K562 (cell line): ENCODE measurements around the gene UBE2D3. TPM values are rescaled to one million over a fixed set of nuclear protein-coding genes. Genes with fewer than 3 reads are reported as not detected.

Experiments used
- ATAC-seq: fragments of 200-7000 bp; cut with Tn5 transposase; 3 replicates; pipeline ENCODE4 v1.9.1; 2020; ENCODE audit warnings: moderate library complexity
- BruUV-seq: library from RNA; stranded (reverse); fragments of 400-500 nt; replicated peaks from 2 replicates; lab custom pipeline; 2021; lab: Mats Ljungman, UMichigan
- CTCF ChIA-PET: fragments of 300-600 bp; formaldehyde crosslinking; extraction: SDS; loops from one replicate; lab custom pipeline; 2021; ENCODE audit warnings: low intra/inter-chr PET ratio; lab: Yijun Ruan, JAX
- POLR2A ChIA-PET: fragments of 300-600, 350-650 bp; sonication (Branson Sonifier 250); formaldehyde crosslinking; extraction: SDS; loops from one replicate; lab custom pipeline; 2021; ENCODE audit warnings: antibody characterized with exemption, inconsistent platforms; lab: Yijun Ruan, JAX
- DNase-seq, 4 experiments: peaks; one replicate each; pipeline versions ENCODE4 v3.0.0 to v3.0.0-alpha.2; 2011 to 2018; ENCODE audit warnings: low spot score in 3 of 4, mixed read lengths in 3 of 4; ENCODE audit errors: extremely low read depth in 1 of 4
- FAIRE-seq: peaks from 2 replicates; lab custom pipeline; 2011; peaks lifted over from hg19 to GRCh38; lab: Jason Lieb, UNC
- H2AFZ ChIP-seq: 2 replicates; pipeline ENCODE4 v1.6.0; 2011; ENCODE audit warnings: low read depth, low read length, control low read depth, inconsistent platforms
- H3K27ac ChIP-seq: fragments of 200-600 bp; 3 replicates; pipeline ENCODE4 v1.8.0; 2011; ENCODE audit warnings: low read depth, mild to moderate bottlenecking, control low read depth, inconsistent platforms, low read length, moderate library complexity, mixed read lengths; ENCODE audit errors: extremely low read depth
- H3K27me3 ChIP-seq, 2 experiments: fragments of 300-600 bp in 1 of 2; 2 replicates in 1 of 2; 3 replicates in 1 of 2; pipeline versions ENCODE4 v1.6.0 to v1.8.0; 2011; ENCODE audit warnings: inconsistent platforms in 2 of 2, low read length in 2 of 2, mild to moderate bottlenecking in 1 of 2, mixed read lengths in 1 of 2, moderate library complexity in 1 of 2; ENCODE audit not compliant: control insufficient read depth in 2 of 2, insufficient read depth in 2 of 2
- H3K36me3 ChIP-seq: fragments of 300-600 bp; 3 replicates; pipeline ENCODE4 v1.8.0; 2011; ENCODE audit warnings: mild to moderate bottlenecking, low read length, inconsistent platforms; ENCODE audit not compliant: control insufficient read depth, insufficient read depth
- H3K4me1 ChIP-seq, 2 experiments: fragments of 200-600 bp in 1 of 2; replicated peaks in 1 of 2; 2 replicates in 1 of 2; 3 replicates in 1 of 2; pipeline versions ENCODE4 v1.5.1 to v1.8.0; 2011; ENCODE audit warnings: inconsistent platforms in 2 of 2, low read length in 2 of 2, mild to moderate bottlenecking in 1 of 2, mixed read lengths in 1 of 2, moderate library complexity in 1 of 2; ENCODE audit not compliant: control insufficient read depth in 2 of 2, insufficient read depth in 2 of 2
- H3K4me2 ChIP-seq: 2 replicates; pipeline ENCODE4 v1.6.1; 2011; ENCODE audit warnings: low read length, control low read depth, inconsistent platforms, mixed read lengths; ENCODE audit not compliant: insufficient read depth
- H3K4me3 ChIP-seq: fragments of 200-600 bp; sonication (generic), shearing (Covaris generic); 2 replicates; pipeline ENCODE4 v1.5.1; 2016; ENCODE audit warnings: control low read depth, inconsistent platforms
- H3K79me2 ChIP-seq: fragments of 200-600 bp; 3 replicates; pipeline ENCODE4 v1.8.0; 2011; ENCODE audit warnings: low read length, inconsistent platforms; ENCODE audit not compliant: control insufficient read depth, insufficient read depth
- H3K9ac ChIP-seq, 2 experiments: 2 replicates each; pipeline versions ENCODE4 v1.6.0 to v1.6.1; 2011; ENCODE audit warnings: low read depth in 2 of 2, low read length in 2 of 2, control low read depth in 1 of 2, inconsistent platforms in 1 of 2, mild to moderate bottlenecking in 1 of 2, mixed read lengths in 1 of 2; ENCODE audit not compliant: insufficient read depth in 1 of 2
- H3K9me1 ChIP-seq: one replicate; pipeline ENCODE4 v1.6.0; 2011; ENCODE audit warnings: inconsistent platforms, mild to moderate bottlenecking, low read length, moderate library complexity; ENCODE audit not compliant: control insufficient read depth, insufficient read depth
- H3K9me3 ChIP-seq: replicated peaks from 2 replicates; pipeline ENCODE4 v1.5.1; 2011; ENCODE audit warnings: low read depth, low read length, inconsistent platforms; ENCODE audit not compliant: control insufficient read depth, insufficient read depth
- H4K20me1 ChIP-seq: replicated peaks from 2 replicates; pipeline ENCODE4 v1.6.1; 2011; ENCODE audit warnings: low read length, inconsistent platforms, mixed read lengths; ENCODE audit not compliant: control insufficient read depth, insufficient read depth
- CBFB ChIP-seq: sonication (generic); formaldehyde crosslinking; IDR thresholded peaks from 2 replicates; pipeline ENCODE4 v1.4.0; 2020; ENCODE audit warnings: mild to moderate bottlenecking, missing genetic modification reagents
- KAT2B ChIP-seq: IDR thresholded peaks from one replicate; pipeline ENCODE4 v1.6.1; 2012; ENCODE audit warnings: low read depth, mild to moderate bottlenecking, control low read depth, inconsistent platforms, low read length, moderate library complexity
- KLF13 ChIP-seq: fragments of 450-650 bp; IDR thresholded peaks from 2 replicates; pipeline ENCODE4 v1.6.1; 2016; ENCODE audit warnings: missing genetic modification characterization, low read depth, mild to moderate bottlenecking, missing compliant biosample characterization, moderate library complexity, borderline replicate concordance
- NRF1 ChIP-seq, 2 experiments: fragments of 450-650 bp; IDR thresholded peaks in 1 of 2; conservative IDR thresholded peaks in 1 of 2; 2 replicates each; pipeline ENCODE4 v1.6.1; 2014; ENCODE audit warnings: mild to moderate bottlenecking in 2 of 2
- SRSF7 ChIP-seq: fragments of 200-400 bp; formaldehyde crosslinking; optimal IDR thresholded peaks from 2 replicates; pipeline ENCODE3; 2017; ENCODE audit warnings: mild to moderate bottlenecking, low read depth, low read length
- TBL1XR1 ChIP-seq, 2 experiments: IDR thresholded peaks; 2 replicates each; pipeline ENCODE4 v1.6.1; 2012; ENCODE audit warnings: improper control_type of control experiment in 2 of 2, low read length in 2 of 2, mild to moderate bottlenecking in 1 of 2
- ZFP36 ChIP-seq: fragments of 150-350 bp; IDR thresholded peaks from 2 replicates; pipeline ENCODE4 v1.6.1; 2018; ENCODE audit warnings: low read length, low read depth; ENCODE audit not compliant: partially characterized antibody
- ZNF408 ChIP-seq: fragments of 250-450 bp; sonication (Bioruptor Pico); IDR thresholded peaks from 2 replicates; pipeline ENCODE4 v1.4.0; 2020; ENCODE audit warnings: low read depth, mild to moderate bottlenecking, moderate library complexity
- WGBS: fragments of 100-300 bp; shearing (Covaris generic); methylation state at CpG from one replicate; pipeline ENCODE4 v1.1.6; 2016; ENCODE audit warnings: low coverage, mixed read lengths; ENCODE audit not compliant: insufficient coverage; ENCODE audit errors: missing lambda C conversion rate; 5-methylcytosine and 5-hydroxymethylcytosine counted together
- in situ Hi-C: fragments of 300-500 bp; cut with MboI; formaldehyde crosslinking; loops from 4 replicates; pipeline ENCODE4 v1.15.0; 2018; ENCODE audit warnings: inconsistent platforms, mixed read lengths
- intact Hi-C: fragments of 100-400 bp; cut with micrococcal nuclease; formaldehyde crosslinking; loops from 2 replicates; pipeline ENCODE4 v1.14.2; 2022
- polyA plus RNA-seq, 8 experiments: library from polyadenylated mRNA; depleted of rRNA in 4 of 8; stranded (reverse) in 5 of 8; unstranded in 3 of 8; fragments of >200 nt; fragmentation: Nextera tagmentation in 2 of 8; fragmentation: Illumina TruSeq in 1 of 8; extraction: Ambion mirVana in 2 of 8; extraction: Trizol in 1 of 8; gene quantifications; 2 replicates each; pipeline versions ENCODE4 v1.2.1 to v1.2.3, GENCODE V29; 2011 to 2014; ENCODE audit warnings: inconsistent platforms in 1 of 8, missing spikeins in 1 of 8
- total RNA-seq, 7 experiments: library from RNA; depleted of rRNA in 6 of 7; stranded (reverse); fragments of >200 nt in 6 of 7; fragmentation: Illumina TruSeq in 2 of 7; extraction: Trizol in 2 of 7; gene quantifications; 2 replicates each; pipeline versions ENCODE4 v1.2.1 to v1.2.3, GENCODE V29; 2011 to 2021; ENCODE audit warnings: low replicate concordance in 1 of 7
- TF ChIP-seq, protein P1 (sequence below): fragments of 250-450 bp; sonication (Bioruptor Pico); IDR thresholded peaks from 2 replicates; pipeline ENCODE4 v1.5.0; 2022; ENCODE audit warnings: mild to moderate bottlenecking
- TF ChIP-seq, protein P2 (sequence below): fragments of 450-650 bp; formaldehyde crosslinking; IDR thresholded peaks from 2 replicates; pipeline ENCODE4 v1.4.0; 2022; ENCODE audit warnings: missing genetic modification characterization

The UBE2D3 gene
- total and polyA plus RNA-seq, 9 of the 15 experiments (the other 6 are each of a cell fraction or from before 2014, with no cell fraction given) = 191 to 618 (median 292) TPM

- peaks cover 77% of the 10 kb centered on the region for H3K36me3 ChIP-seq
- FAIRE-seq = no peak
- DNase-seq = no peak
- H2AFZ ChIP-seq = no peak overlapping the region
- intact Hi-C loops (no loop called here), in situ Hi-C loops (no loop called here)
- H3K27ac ChIP-seq = peak overlapping the region; percentile 59; the same call in 1 of the 3 replicates
- WGBS = 5% methylated on average over 4 of the region's 4 CpGs
- H3K4me2 ChIP-seq = peak overlapping the region; percentile 95
- BruUV-seq = no TSS peak
- peaks cover 90% of the 10 kb centered on the region for H3K79me2 ChIP-seq
- POLR2A ChIA-PET = interaction anchor here (0.6 to 4.3 kb wide), 7 partner anchors 11 to 189 kb away, joined by 3 to 23 read pairs (median 3); no protein-coding TSS in a partner anchor
- no peaks in the 10 kb centered on the region for H3K27me3 ChIP-seq
- peaks cover 4% of the 10 kb centered on the region for H3K9me1 ChIP-seq
- no peak for ATAC-seq
- peak overlapping the region; percentile 97 for H3K4me3 ChIP-seq
- H3K4me1 ChIP-seq = peaks cover 8 to 30% of the 10 kb centered on the region in 2 experiments; a peak in 4 of 5 replicates
- H3K9ac ChIP-seq = peak overlapping the region in 1 of 2 experiments; percentile 99; a peak in 2 of 4 replicates
- peaks cover 58% of the 10 kb centered on the region for H4K20me1 ChIP-seq
- no peaks in the 10 kb centered on the region for H3K9me3 ChIP-seq
- TF ChIP-seq, protein P1, sequence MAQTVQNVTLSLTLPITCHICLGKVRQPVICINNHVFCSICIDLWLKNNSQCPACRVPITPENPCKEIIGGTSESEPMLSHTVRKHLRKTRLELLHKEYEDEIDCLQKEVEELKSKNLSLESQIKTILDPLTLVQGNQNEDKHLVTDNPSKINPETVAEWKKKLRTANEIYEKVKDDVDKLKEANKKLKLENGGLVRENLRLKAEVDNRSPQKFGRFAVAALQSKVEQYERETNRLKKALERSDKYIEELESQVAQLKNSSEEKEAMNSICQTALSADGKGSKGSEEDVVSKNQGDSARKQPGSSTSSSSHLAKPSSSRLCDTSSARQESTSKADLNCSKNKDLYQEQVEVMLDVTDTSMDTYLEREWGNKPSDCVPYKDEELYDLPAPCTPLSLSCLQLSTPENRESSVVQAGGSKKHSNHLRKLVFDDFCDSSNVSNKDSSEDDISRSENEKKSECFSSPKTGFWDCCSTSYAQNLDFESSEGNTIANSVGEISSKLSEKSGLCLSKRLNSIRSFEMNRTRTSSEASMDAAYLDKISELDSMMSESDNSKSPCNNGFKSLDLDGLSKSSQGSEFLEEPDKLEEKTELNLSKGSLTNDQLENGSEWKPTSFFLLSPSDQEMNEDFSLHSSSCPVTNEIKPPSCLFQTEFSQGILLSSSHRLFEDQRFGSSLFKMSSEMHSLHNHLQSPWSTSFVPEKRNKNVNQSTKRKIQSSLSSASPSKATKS (CRISPR knock-in tag) = no peak
- TF ChIP-seq CBFB (CRISPR knock-in tag) (no peak), NRF1 (conservative IDR thresholded peaks at IDR 0.05 in 1 of 2, IDR thresholded peaks at IDR 0.05 in 1 of 2) (no peak), ZNF408 (CRISPR knock-in tag) (no peak), SRSF7 (no peak), KAT2B (no peak), ZFP36 (no peak), TBL1XR1 (IDR thresholded peaks at IDR 0.05; ENCODE audit: low read length in 2 of 2) (no peak), KLF13 (tag) (no peak)
- TF ChIP-seq, protein P2, sequence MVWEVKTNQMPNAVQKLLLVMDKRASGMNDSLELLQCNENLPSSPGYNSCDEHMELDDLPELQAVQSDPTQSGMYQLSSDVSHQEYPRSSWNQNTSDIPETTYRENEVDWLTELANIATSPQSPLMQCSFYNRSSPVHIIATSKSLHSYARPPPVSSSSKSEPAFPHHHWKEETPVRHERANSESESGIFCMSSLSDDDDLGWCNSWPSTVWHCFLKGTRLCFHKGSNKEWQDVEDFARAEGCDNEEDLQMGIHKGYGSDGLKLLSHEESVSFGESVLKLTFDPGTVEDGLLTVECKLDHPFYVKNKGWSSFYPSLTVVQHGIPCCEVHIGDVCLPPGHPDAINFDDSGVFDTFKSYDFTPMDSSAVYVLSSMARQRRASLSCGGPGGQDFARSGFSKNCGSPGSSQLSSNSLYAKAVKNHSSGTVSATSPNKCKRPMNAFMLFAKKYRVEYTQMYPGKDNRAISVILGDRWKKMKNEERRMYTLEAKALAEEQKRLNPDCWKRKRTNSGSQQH = no peak
- CTCF ChIA-PET = no interaction called here
Observed at GRCh38 chr4:102823464-102823863, 3.9 kb downstream of the UBE2D3 start.
